Thyroid gland (tissue), 4 donors: ENCODE measurements around the gene SFSWAP.

Experiments
- CTCF ChIP-seq, 6 experiments: fragments of 200-600 bp in 3 of 6; fragments of 450-650 bp in 3 of 6; sonication (generic) in 3 of 6; IDR thresholded peaks; one replicate each; pipeline ENCODE4 v1.5.1; 2016 to 2019; ENCODE audit warnings: antibody characterized with exemption in 6 of 6, mild to moderate bottlenecking in 2 of 6, inconsistent platforms in 1 of 6, moderate library complexity in 1 of 6
- POLR2A ChIP-seq, 2 donors: fragments of 450-650 bp; IDR thresholded peaks; one replicate each; pipeline ENCODE4 v1.6.1; 2017; ENCODE audit warnings: antibody characterized with exemption in 2 of 2, mild to moderate bottlenecking in 2 of 2, moderate library complexity in 1 of 2

GRCh38 chr12:131687346-131688125 lies 23.4 kb upstream of the SFSWAP start:
- no peak for TF ChIP-seq CTCF (IDR thresholded peaks at IDR 0.05)
- no peak for TF ChIP-seq POLR2A (IDR thresholded peaks at IDR 0.05)
